ENCODE results near the gene TRERF1.

Gene TRERF1

GRCh38 chr6:42316981-42317380 is 134.7 kb downstream of the TRERF1 start:
- TF ChIP-seq EZH2phosphoT487 (conservative IDR thresholded peaks at IDR 0.05; ENCODE audit: low read length) (no peak), CTCF (IDR thresholded peaks at IDR 0.05; ENCODE audit: insufficient read depth, low read length, poor library complexity, severe bottlenecking) (no peak)

GRCh38 chr6:42315991-42316970 is 135.4 kb downstream of the TRERF1 start:
- no peaks in the 10 kb centered on the region for H4K20me1 ChIP-seq (ENCODE audit: low read depth, low read length)
- no peak overlapping the region for H3K4me3 ChIP-seq (ENCODE audit: insufficient read depth, low read length, poor library complexity, severe bottlenecking)
- H2AFZ ChIP-seq (ENCODE audit: low read depth, low read length, severe bottlenecking) = no peak overlapping the region
- no peaks in the 10 kb centered on the region for H3K9me2 ChIP-seq (replicated peaks; ENCODE audit: insufficient read depth, low read length)
- H3K4me2 ChIP-seq (ENCODE audit: low read depth, low read length, poor library complexity, severe bottlenecking) = no peak overlapping the region
- no peak overlapping the region for H3K27ac ChIP-seq (ENCODE audit: low read depth, low read length)
- H3K27me3 ChIP-seq (ENCODE audit: low read length) = no peaks in the 10 kb centered on the region
- no peaks in the 10 kb centered on the region for H3K9me3 ChIP-seq (ENCODE audit: insufficient read depth, low read length)
- no peak overlapping the region for H3K9ac ChIP-seq (ENCODE audit: low read length)
- H3K79me2 ChIP-seq (ENCODE audit: insufficient read depth, low read length) = no peaks in the 10 kb centered on the region
- no peaks in the 10 kb centered on the region for H3F3A ChIP-seq (ENCODE audit: insufficient read depth)
- TF ChIP-seq CTCF (IDR thresholded peaks at IDR 0.05; ENCODE audit: insufficient read depth, low read length, poor library complexity, severe bottlenecking) (no peak), EZH2phosphoT487 (conservative IDR thresholded peaks at IDR 0.05; ENCODE audit: low read length) (no peak)
- H3K36me3 ChIP-seq (ENCODE audit: low read length) = no peaks in the 10 kb centered on the region

More at GRCh38 chr6:42316981-42317380, 134.7 kb downstream of the TRERF1 start:
- H3K9me3 ChIP-seq (ENCODE audit: insufficient read depth, low read length) = no peaks in the 10 kb centered on the region
- no peaks in the 10 kb centered on the region for H3K9me2 ChIP-seq (replicated peaks; ENCODE audit: insufficient read depth, low read length)
- H2AFZ ChIP-seq (ENCODE audit: low read depth, low read length, severe bottlenecking) = no peak overlapping the region
- H3K27me3 ChIP-seq (ENCODE audit: low read length) = no peaks in the 10 kb centered on the region
- no peaks in the 10 kb centered on the region for H3K79me2 ChIP-seq (ENCODE audit: insufficient read depth, low read length)
- H3K36me3 ChIP-seq (ENCODE audit: low read length) = no peaks in the 10 kb centered on the region
- H3K4me3 ChIP-seq (ENCODE audit: insufficient read depth, low read length, poor library complexity, severe bottlenecking) = no peak overlapping the region
- no peak overlapping the region for H3K9ac ChIP-seq (ENCODE audit: low read length)
- no peaks in the 10 kb centered on the region for H3F3A ChIP-seq (ENCODE audit: insufficient read depth)
- no peak overlapping the region for H3K27ac ChIP-seq (ENCODE audit: low read depth, low read length)
- no peaks in the 10 kb centered on the region for H4K20me1 ChIP-seq (ENCODE audit: low read depth, low read length)
- no peak overlapping the region for H3K4me2 ChIP-seq (ENCODE audit: low read depth, low read length, poor library complexity, severe bottlenecking)

- no peaks in the 10 kb centered on the region for H3K36me3 ChIP-seq (ENCODE audit: low read length)
- TF ChIP-seq EZH2phosphoT487 (conservative IDR thresholded peaks at IDR 0.05; ENCODE audit: low read length) = no peak
- no peak for TF ChIP-seq CTCF (IDR thresholded peaks at IDR 0.05; ENCODE audit: insufficient read depth, low read length, poor library complexity, severe bottlenecking)
- no peak overlapping the region for H3K4me2 ChIP-seq (ENCODE audit: low read depth, low read length, poor library complexity, severe bottlenecking)
- H2AFZ ChIP-seq (ENCODE audit: low read depth, low read length, severe bottlenecking) = no peak overlapping the region
- no peaks in the 10 kb centered on the region for H4K20me1 ChIP-seq (ENCODE audit: low read depth, low read length)
- H3K4me3 ChIP-seq (ENCODE audit: insufficient read depth, low read length, poor library complexity, severe bottlenecking) = no peak overlapping the region
- no peaks in the 10 kb centered on the region for H3K9me3 ChIP-seq (ENCODE audit: insufficient read depth, low read length)
- no peaks in the 10 kb centered on the region for H3K9me2 ChIP-seq (replicated peaks; ENCODE audit: insufficient read depth, low read length)
- no peaks in the 10 kb centered on the region for H3K79me2 ChIP-seq (ENCODE audit: insufficient read depth, low read length)
- no peaks in the 10 kb centered on the region for H3K27me3 ChIP-seq (ENCODE audit: low read length)
- no peaks in the 10 kb centered on the region for H3F3A ChIP-seq (ENCODE audit: insufficient read depth)
- H3K27ac ChIP-seq (ENCODE audit: low read depth, low read length) = no peak overlapping the region
- H3K9ac ChIP-seq (ENCODE audit: low read length) = no peak overlapping the region
Observed at GRCh38 chr6:42315259-42315990, 136.3 kb downstream of the TRERF1 start.
